Psoas muscle (tissue), 8 donors: ENCODE results near the gene ATG2B. TPM values are rescaled to one million over a fixed set of nuclear protein-coding genes. Genes with fewer than 3 reads are reported as not detected.
A peak's percentile ranks its signal among the peaks of the same experiment; 100 is the strongest.

Source experiments
- ATAC-seq, 4 donors: fragments of 200-7000 bp; cut with Tn5 transposase; one replicate each; pipeline ENCODE4 v1.9.1; 2020; ENCODE audit warnings: moderate library complexity in 3 of 4, mild to moderate bottlenecking in 2 of 4
- DNase-seq, 2 donors: peaks; one replicate each; pipeline ENCODE4 v3.0.0-alpha.2; 2020
- H3K27ac ChIP-seq: fragments of 200-600 bp; one replicate; pipeline ENCODE4 v1.8.0; 2022
- H3K27me3 ChIP-seq, 3 donors: fragments of 200-600 bp in 1 of 3; one replicate each; pipeline versions ENCODE4 v1.6.1 to v1.8.0; 2013 to 2022; ENCODE audit warnings: low read length in 2 of 3, mild to moderate bottlenecking in 2 of 3, moderate library complexity in 1 of 3; ENCODE audit not compliant: insufficient read depth in 3 of 3
- H3K36me3 ChIP-seq, 2 donors: fragments of 200-600 bp in 1 of 2; one replicate each; pipeline versions ENCODE4 v1.6.1 to v1.8.0; 2013 to 2022; ENCODE audit warnings: low read depth in 1 of 2, mild to moderate bottlenecking in 1 of 2, moderate library complexity in 1 of 2; ENCODE audit not compliant: insufficient read depth in 1 of 2
- H3K4me1 ChIP-seq: fragments of 200-600 bp; one replicate; pipeline ENCODE4 v1.8.0; 2022
- H3K4me3 ChIP-seq: fragments of 200-600 bp; one replicate; pipeline ENCODE4 v1.8.0; 2022; ENCODE audit warnings: mild to moderate bottlenecking
- H3K9me3 ChIP-seq: fragments of 200-600 bp; one replicate; pipeline ENCODE4 v1.8.0; 2022
- CTCF ChIP-seq: fragments of 200-600 bp; IDR thresholded peaks from one replicate; pipeline ENCODE4 v1.8.0; 2022; ENCODE audit warnings: antibody characterized with exemption
- WGBS, 3 donors: extraction: QIAGEN DNeasy Blood & Tissue Kit; methylation state at CpG; one replicate each; pipeline versions ENCODE4 v1.1.6 to v1.1.7; 2013; 5-methylcytosine and 5-hydroxymethylcytosine counted together
- intact Hi-C, 2 donors: fragments of 100-400 bp; cut with DNase I; formaldehyde crosslinking; loops; one replicate each; pipeline versions ENCODE4 v1.11.0 to v1.14.2; 2022
- polyA plus RNA-seq, 3 donors: library from polyadenylated mRNA; stranded (reverse); fragments of 200-250 nt; gene quantifications; one replicate each; pipeline ENCODE4 v1.2.3, GENCODE V29; 2013
- total RNA-seq, 4 donors: library from RNA; stranded (reverse); fragmentation: NEBNext Ultra II Directional in 2 of 4; extraction: Animal tissue kit (Norgen Biotek cat#: 25700) in 2 of 4; gene quantifications; one replicate each; pipeline versions ENCODE4 v1.2.1 to v1.2.4, GENCODE V29; 2021 to 2023
- donor health status: healthy with polysubstance abuse.
- donor health status: DM: no; HTN: no; CAD: no; lungs with moderate emphysema.
- donor health status: Bipolar disorder and iron deficiency.
- donor health status: healthy.
- donor health status: DM: yes; HTN: yes; CAD: no.
- donor health status: DM: no; HTN: no; CAD: no.
- donor health status: DM: no; HTN: no; CAD: no.
- donor health status: DM: yes; HTN: yes; CAD: no.

The ATG2B gene
- total and polyA plus RNA-seq, 7 donors: 2.7 to 21.5 (median 12.6) TPM

DNA sequence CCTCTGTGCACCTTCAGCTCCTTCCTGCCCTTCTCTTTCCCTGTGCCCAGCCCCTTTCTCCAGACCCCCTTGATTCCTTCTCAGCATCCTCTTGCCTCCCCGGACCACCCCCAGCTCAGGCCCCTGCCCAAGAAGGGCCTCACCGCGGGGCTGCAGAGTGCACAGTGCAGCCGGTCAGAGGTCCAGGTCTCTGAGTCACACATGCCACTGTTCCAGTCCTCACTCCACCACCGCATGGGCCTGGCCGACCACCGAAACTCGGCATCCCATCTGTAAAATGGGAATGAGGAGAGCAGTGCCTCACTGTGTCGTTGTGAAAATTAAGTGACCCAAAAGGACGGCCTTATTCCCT lies 93.8 kb downstream of the ATG2B start:
- Histone ChIP-seq H3K27me3 (peaks cover 0 to 6% (median 4%) of the 10 kb centered on the region in 3 donors), H3K4me3 (no peak overlapping the region), H3K36me3 (no peaks in the 10 kb centered on the region), H3K27ac (no peak overlapping the region), H3K4me1 (no peaks in the 10 kb centered on the region), H3K9me3 (no peaks in the 10 kb centered on the region)
- WGBS, 3 donors: 68 to 85% (median 72%) methylated on average over 10 of the region's 10 CpGs
- no peak for DNase-seq
- TF ChIP-seq CTCF: no peak
- intact Hi-C loops: no loop called here
- ATAC-seq: peak in 1 of 4 donors; percentile 26

DNA sequence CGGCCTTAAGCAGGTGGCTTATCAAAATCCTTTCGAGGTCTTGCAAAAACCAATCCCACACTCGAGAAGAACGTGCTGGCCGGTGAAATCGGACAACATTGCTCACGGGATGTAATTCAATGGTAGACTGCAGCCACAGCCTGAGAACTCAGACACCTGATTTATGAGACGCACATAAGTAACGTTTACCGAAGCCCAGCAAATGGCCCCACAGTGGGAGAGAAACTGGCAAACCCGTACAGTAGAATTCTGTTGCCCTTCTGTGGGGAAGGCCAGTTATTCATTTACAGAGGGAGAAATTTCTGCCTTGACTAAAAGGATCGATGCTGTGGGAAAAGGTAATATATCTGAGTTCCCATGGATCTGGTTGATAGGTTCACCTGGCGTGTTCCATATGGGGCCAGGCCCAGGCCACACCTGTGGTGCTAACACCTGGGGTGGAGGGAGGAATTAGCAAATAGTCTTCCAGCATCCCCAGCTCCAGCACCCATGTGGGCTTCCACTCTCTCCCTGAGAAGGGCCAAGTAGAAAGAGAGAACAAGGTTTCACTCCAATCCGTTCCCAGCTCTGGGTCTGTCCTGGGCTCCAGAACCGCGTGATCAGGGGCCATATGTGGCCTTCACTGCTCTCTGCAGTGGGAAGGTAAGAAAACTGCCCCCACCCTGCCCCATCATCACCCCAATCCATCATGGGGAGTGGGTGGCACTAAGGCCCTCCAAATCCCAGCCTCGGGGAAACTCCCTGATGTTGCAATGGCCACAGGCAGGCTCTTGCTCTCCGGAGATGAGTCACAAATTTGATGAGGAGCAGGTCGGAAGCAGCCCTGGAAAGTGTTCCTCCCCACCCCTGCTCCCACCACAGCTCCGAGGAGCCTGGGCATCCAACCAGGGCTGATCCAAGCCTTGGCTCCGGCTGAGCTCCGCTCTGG lies 94.4 kb downstream of the ATG2B start:
- ATAC-seq: peak; percentile 36 to 72 (median 50)
- no peak overlapping the region for H3K4me3 ChIP-seq
- no peaks in the 10 kb centered on the region for H3K9me3 ChIP-seq
- WGBS, 3 donors: 67 to 75% (median 68%) methylated on average over 21 to 22 of the region's 22 CpGs
- peaks cover 0 to 6% (median 4%) of the 10 kb centered on the region in 3 donors for H3K27me3 ChIP-seq
- peak; percentile 63 to 65 for DNase-seq
- no peak overlapping the region for H3K27ac ChIP-seq
- H3K36me3 ChIP-seq: no peaks in the 10 kb centered on the region
- intact Hi-C loops: no loop called here
- no peaks in the 10 kb centered on the region for H3K4me1 ChIP-seq
- no peak for TF ChIP-seq CTCF

DNA sequence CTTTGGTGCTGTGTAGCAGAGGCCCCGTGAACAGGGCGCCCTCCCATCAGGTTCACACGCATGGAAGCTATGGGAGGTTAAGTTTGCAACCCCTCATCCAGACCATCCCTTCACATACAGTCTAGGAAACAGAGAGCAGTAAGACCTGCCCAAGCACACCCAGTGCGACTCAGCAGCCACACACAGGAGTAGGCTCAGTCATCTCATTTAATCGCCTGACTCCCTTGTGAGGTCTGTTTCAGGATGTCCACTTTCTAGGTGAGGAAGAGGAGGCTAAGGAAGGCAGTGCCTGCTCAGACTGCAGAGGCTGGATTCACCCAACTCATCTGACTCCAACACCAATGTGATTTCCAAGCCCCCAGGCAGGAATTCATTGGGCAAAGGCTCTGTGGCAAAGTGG lies 95.2 kb downstream of the ATG2B start:
- H3K9me3 ChIP-seq: no peaks in the 10 kb centered on the region
- 86 to 91% (median 87%) methylated on average over 5 of the region's 5 CpGs for WGBS, 3 donors

DNA sequence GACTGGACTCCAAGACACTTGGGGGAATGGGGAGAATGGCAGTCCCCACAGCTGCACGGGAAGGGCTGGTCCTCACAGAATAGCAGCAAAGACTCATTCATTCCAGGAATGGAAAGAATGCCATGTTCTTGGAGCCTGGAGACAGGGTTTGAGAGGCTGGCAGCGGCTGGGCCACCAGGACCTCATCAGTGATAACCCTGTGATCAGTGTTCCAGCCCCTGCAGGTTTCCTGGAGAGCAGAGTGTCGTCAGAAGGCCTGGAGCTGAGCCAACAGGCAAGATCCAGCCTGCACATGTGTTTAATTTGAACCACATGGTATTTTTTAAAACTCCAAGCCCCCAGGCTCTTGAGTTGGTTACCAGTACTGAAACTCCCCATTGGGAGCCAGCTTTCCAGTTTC lies 95.8 kb downstream of the ATG2B start:
- intact Hi-C loops: no loop called here
- no peak for TF ChIP-seq CTCF
- no peak overlapping the region for H3K27ac ChIP-seq
- no peak overlapping the region for H3K4me3 ChIP-seq
- H3K4me1 ChIP-seq: no peaks in the 10 kb centered on the region
- 6 to 21% (median 8%) methylated on average over 3 of the region's 3 CpGs for WGBS, 3 donors
- H3K27me3 ChIP-seq: peaks cover 0 to 6% (median 4%) of the 10 kb centered on the region in 3 donors
- no peaks in the 10 kb centered on the region for H3K36me3 ChIP-seq
- ATAC-seq (no peak), DNase-seq (no peak)
- H3K9me3 ChIP-seq: no peaks in the 10 kb centered on the region

More for the DNA sequence above, 95.2 kb downstream of the ATG2B start:
- H3K27me3 ChIP-seq: peaks cover 0 to 6% (median 4%) of the 10 kb centered on the region in 3 donors
- no peaks in the 10 kb centered on the region for H3K4me1 ChIP-seq
- no peak overlapping the region for H3K4me3 ChIP-seq
- no peak for TF ChIP-seq CTCF
- intact Hi-C loops: no loop called here
- H3K27ac ChIP-seq: no peak overlapping the region
- no peaks in the 10 kb centered on the region for H3K36me3 ChIP-seq
- ATAC-seq (no peak), DNase-seq (no peak)
